KOPT-K1 (cell line): ENCODE results near the gene NPTXR.

Source experiments
- H3K27ac ChIP-seq: fragments of 200-600 bp; sonication (generic); 2 replicates; pipeline ENCODE4 v1.5.1; 2016; ENCODE audit warnings: antibody characterized with exemption, mild to moderate bottlenecking, low read depth, low read length; ENCODE audit not compliant: poor library complexity, severe bottlenecking
- H3K36me3 ChIP-seq: fragments of 200-600 bp; sonication (generic); 2 replicates; pipeline ENCODE4 v1.5.1; 2017; ENCODE audit warnings: antibody characterized with exemption, mild to moderate bottlenecking, low read length, moderate library complexity; ENCODE audit not compliant: insufficient read depth
- H3K9me3 ChIP-seq: fragments of 200-600 bp; sonication (generic); 2 replicates; pipeline ENCODE4 v1.5.1; 2017; ENCODE audit warnings: antibody characterized with exemption, low read length, mild to moderate bottlenecking; ENCODE audit not compliant: insufficient read depth, poor library complexity, severe bottlenecking

NPTXR gene

DNA sequence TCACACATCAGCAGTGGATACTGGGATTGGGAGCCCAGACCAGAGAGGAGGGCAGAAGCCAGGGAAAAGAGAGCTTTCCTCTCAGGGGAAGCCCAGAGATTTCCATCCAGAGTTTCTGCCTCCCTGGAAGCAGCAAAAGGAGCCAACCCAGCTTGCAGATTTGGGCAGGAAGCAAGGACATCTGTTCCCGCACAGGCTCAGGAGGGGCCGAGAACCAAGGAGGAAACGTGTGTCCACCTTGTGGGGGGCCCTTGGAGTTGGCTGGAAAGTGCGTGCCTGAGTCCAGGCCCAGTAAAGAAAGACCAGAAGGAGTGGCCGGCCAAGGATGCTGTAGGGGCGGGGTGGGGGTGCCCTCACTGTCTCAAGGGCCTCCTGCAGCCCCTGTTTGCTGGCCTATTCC, 6.0 kb upstream of the NPTXR start:
- Histone ChIP-seq H3K27ac (no peak overlapping the region), H3K36me3 (no peaks in the 10 kb centered on the region), H3K9me3 (no peaks in the 10 kb centered on the region)

DNA sequence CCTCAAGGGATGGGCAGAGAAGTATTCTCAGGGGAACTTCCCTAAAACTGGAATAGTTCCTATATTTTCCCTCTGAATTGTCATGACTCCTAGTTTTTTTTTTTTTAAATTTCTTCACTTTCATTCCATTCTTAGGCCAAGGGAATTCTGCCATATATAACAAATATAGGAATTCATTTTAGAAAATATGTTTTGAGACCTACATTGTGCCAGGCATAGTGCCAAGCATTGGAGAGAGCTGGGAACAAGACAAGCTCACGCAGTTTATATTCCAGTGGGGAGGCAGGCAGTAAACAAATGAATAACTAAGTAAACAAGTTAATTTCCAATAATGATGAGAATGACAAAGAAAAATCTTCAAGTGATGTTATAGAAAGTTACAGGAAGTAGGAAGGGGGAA, 2.6 kb upstream of the NPTXR start:
- Histone ChIP-seq H3K27ac (no peak overlapping the region), H3K36me3 (no peaks in the 10 kb centered on the region), H3K9me3 (no peaks in the 10 kb centered on the region)

DNA sequence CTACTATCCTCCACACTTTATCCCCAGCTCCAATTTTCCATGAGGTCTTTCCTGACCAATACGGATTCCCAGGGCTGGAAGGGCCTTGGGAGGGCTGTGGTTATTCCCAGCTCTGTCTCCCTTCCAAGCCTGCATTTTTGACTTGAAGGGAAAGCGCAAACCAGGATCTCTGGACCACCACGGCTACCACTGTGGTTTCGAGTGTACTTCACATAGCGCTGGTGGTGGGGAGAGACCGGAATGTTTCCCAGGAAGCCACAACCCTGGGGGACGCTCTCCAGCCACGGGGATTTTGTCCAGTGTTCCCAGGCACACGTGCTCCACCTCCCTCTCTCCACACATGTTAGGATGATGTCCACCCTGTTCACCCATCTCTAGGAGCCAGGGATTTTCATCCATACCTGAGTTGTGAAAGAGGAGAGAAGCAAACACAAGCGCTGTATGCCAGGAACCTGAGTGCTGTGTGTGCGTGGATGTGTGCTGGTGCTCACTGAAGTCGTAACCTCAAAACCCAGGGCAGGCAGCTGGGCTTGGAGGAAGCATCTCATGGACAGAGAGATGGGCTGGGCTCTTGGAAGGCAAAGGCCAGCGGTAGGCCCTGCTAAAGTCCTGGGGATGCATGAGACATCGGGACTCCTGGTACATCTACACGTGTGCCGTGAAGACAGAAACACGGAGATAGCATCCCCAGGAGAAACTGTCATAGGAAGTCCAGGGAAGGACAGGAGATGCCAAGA, 1.3 kb upstream of the NPTXR start:
- no peak overlapping the region for H3K27ac ChIP-seq
- no peaks in the 10 kb centered on the region for H3K36me3 ChIP-seq
- H3K9me3 ChIP-seq = no peaks in the 10 kb centered on the region

DNA sequence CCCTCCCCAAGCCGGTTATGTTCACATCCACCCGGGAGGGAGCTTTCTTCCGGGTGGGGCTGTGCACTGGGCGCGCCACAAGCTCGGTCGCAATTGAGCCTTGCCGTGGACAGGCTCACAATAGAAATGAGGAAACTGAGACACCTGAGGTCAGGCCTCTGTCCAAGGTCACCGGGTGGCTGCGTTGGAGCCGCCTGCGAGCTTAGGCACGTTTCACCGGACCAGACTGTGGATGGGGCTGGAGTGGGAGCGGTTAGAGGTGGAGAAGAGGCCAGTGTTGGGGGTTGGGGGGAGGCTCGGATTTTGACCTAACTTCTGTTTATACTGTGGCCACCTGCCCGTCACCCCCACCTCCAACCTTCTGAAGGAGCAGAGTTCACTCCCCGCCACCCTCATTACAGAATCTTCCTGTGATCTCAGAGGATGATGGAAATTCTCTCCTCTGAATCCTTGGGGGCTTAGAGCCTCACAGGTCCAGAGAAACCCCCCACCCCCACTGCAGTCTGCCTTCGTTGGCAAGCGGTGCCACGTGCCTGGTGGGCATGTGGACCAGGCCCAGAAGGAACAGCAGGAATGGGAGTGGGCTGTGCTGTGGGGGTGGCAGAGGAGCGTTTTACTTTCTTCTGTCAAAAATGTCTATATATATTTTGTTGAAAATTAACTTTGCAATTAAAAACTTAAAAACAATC, 631 bp upstream of the NPTXR start:
- no peak overlapping the region for H3K27ac ChIP-seq
- no peaks in the 10 kb centered on the region for H3K9me3 ChIP-seq
- no peaks in the 10 kb centered on the region for H3K36me3 ChIP-seq

GRCh38 chr22:38843201-38843656, 599 bp downstream of the NPTXR start:
- no peak overlapping the region for H3K27ac ChIP-seq

DNA sequence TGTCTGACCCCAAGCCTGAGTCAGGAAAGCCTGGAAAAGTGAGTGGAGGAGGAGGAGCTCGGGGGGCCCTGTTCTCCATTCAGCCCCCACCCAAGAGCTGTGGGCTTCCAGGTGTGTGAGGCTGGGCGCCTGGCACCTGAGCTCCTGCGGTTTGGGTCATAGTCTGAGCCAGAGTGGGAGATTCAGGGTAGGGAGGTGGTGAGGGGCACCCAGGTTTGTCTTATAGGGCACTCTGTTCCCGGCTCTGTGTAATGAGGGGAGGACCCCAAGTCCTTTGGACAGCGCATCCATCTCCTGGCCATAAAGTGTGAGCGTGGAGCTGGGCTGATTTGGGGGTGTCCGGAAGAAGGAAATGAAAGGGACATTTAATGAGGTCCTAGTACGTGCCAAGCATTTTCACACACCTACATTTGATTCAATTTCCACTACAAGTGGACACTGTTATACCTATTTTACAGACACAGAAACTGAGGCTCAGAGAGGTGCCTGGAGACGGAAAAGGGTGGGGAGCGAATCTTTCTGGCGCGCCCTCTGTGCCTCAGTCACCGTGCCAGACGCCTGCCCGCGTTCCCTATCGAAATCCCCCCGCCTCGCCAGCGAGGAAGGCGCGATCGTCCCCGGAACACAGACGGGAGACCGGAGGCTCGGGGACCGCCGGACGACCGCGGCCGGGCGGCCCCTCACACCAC, 1.2 kb downstream of the NPTXR start:
- Histone ChIP-seq H3K36me3 (no peaks in the 10 kb centered on the region), H3K27ac (no peak overlapping the region), H3K9me3 (no peaks in the 10 kb centered on the region)

More at GRCh38 chr22:38843201-38843656, 599 bp downstream of the NPTXR start:
- H3K36me3 ChIP-seq = no peaks in the 10 kb centered on the region
- H3K9me3 ChIP-seq = no peaks in the 10 kb centered on the region

DNA sequence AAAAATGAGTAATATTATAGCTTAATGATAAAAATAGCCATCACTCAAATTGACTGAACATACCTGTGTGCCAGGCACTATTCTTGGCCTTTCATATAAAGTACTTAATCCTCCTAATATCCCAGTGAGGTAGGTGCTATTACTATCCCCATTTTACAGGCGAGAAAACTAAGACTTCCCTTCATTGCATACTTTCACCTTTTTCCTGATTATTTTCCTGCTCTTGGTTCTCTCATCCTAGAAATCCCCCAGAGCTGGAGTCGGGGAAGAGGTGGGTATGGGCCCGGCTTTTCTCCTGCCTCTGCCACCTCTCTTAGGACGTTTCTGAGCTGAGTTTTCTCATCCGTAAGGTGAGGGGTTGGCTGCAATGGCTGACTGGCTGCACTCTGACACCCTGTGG, 2.2 kb downstream of the NPTXR start:
- Histone ChIP-seq H3K9me3 (no peaks in the 10 kb centered on the region), H3K36me3 (no peaks in the 10 kb centered on the region), H3K27ac (no peak overlapping the region)

- no peaks in the 10 kb centered on the region for H3K36me3 ChIP-seq
- H3K9me3 ChIP-seq = no peaks in the 10 kb centered on the region
- no peak overlapping the region for H3K27ac ChIP-seq
These were observed 2.6 kb downstream of the NPTXR start for GRCh38 chr22:38841211-38841610.

DNA sequence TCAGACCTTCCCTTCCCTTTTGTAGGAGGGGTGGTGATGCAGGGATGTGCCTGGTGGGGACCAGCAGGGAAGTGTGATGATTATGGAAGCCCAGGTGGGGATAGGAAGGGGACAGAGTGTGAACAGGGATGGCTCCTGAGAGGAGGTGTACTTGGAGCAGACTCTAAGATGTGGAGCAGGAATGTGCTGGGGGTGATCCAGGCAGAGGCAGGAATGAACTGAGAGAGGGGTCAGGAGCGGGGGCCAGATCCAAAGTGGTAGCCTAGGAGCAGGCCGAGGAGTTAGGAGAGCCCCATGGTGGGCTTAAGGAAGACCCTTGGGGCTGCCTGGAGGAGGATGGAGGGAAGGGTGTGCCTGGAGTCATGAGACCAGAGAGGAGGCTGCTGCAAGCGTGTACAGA, 3.7 kb downstream of the NPTXR start:
- Histone ChIP-seq H3K27ac (no peak overlapping the region), H3K9me3 (no peaks in the 10 kb centered on the region), H3K36me3 (no peaks in the 10 kb centered on the region)

GRCh38 chr22:38839686-38840085, 4.1 kb downstream of the NPTXR start:
- Histone ChIP-seq H3K36me3 (no peaks in the 10 kb centered on the region), H3K9me3 (no peaks in the 10 kb centered on the region), H3K27ac (no peak overlapping the region)

DNA sequence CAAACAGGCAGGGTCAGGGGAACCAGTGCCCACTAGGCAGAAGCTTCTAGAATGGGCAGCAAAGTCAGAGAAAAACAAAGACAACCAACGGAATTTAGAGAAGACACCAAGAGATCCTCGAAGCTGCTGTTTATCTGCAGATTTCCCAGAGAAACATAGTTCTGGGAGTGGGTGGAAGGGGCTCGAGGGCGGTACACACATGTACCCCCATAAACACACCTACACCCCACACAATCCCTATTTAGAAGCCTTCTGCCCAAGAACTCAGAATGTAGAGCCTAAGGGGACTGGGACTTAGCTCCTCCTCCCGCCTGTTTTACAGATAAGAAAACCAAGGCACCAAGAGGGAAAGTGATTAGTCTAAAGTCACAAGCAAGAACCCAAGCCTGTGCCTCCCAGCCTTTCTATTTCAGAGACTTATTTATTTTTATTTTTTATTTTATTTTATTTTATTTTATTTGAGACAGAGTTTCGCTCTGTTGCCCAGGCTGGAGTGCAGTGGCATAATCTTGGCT, 6.4 kb downstream of the NPTXR start:
- Histone ChIP-seq H3K27ac (no peak overlapping the region), H3K36me3 (no peaks in the 10 kb centered on the region), H3K9me3 (no peaks in the 10 kb centered on the region)

GRCh38 chr22:38835888-38836301, 7.9 kb downstream of the NPTXR start:
- Histone ChIP-seq H3K9me3 (no peaks in the 10 kb centered on the region), H3K27ac (no peak overlapping the region), H3K36me3 (no peaks in the 10 kb centered on the region)

DNA sequence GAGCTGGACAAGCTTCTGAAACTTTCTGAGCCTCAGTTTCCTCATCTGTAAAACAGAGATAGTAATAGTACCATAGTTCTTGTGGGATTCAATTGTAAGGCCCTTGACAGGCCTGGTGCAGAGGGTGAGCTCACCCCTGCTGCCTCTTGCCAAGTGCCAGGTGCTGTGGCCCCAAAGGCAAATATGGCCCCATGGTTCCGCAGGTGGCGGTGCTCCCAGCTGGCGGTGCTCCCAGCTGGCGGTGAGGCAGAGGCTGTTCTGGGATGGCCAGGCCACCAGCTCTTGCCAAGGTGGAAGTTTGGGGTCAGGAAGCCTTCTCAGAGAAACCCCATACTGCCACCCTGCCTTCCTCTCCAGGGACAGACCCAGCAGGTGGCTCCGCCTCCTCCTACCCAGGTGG, 8.8 kb downstream of the NPTXR start:
- no peak overlapping the region for H3K27ac ChIP-seq
- no peaks in the 10 kb centered on the region for H3K9me3 ChIP-seq
- H3K36me3 ChIP-seq = no peaks in the 10 kb centered on the region

DNA sequence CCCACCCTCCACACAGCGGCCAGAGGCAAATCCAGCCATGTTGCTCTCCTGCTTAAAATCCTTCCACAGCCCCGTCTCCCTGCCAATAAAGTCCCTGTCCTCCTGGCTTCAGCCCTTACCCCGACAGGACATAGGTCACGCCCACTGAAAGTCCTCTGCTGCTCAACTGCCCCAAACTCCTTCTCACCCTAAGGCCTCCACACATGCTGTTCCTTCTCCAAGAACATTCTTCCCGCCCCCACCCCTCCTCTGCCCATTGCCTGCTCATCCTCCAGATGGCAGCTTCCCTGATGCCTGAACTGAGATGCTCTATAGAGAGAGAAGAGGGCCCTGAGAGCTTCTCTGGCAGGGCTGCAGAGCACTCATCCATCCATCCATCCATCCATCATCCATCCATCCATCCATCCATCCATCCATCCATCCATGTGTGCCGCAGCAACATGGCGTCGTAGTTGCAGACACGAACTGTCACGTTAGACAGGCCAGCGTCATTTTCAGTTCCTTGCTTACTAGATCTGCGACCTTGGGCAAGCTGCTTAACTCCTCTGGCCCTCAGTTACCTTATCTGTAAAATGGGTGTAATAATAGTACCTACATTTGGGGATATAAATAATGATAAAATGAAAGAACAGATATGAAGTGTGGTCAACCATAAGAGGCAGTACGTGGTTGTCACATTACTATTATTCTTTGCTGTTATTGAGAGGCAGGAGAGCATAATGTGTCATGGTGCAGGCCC, 9.4 kb downstream of the NPTXR start:
- Histone ChIP-seq H3K27ac (no peak overlapping the region), H3K36me3 (no peaks in the 10 kb centered on the region), H3K9me3 (no peaks in the 10 kb centered on the region)

- Histone ChIP-seq H3K36me3 (no peaks in the 10 kb centered on the region), H3K27ac (no peak overlapping the region), H3K9me3 (peaks cover 9% of the 10 kb centered on the region)
These were observed 10.8 kb downstream of the NPTXR start for GRCh38 chr22:38833061-38833460.
